Nephron progenitor cell (in vitro differentiated cells): Measurements from ENCODE around the gene SPART.
"Not testable (repeated sequence)": the region's sequence is repeated elsewhere in the genome, so short reads cannot be mapped to it uniquely, and the experiment has no call there.

Source experiments
- DNase-seq: peaks from one replicate; pipeline ENCODE4 v3.0.0; 2021
- H3K27ac Mint-ChIP-seq: 2 replicates; pipeline ENCODE4 v1.8.0; 2021; ENCODE audit warnings: mild to moderate bottlenecking, moderate library complexity, mixed read lengths
- H3K27me3 Mint-ChIP-seq: 2 replicates; pipeline ENCODE4 v1.8.0; 2021; ENCODE audit warnings: mild to moderate bottlenecking, low read depth, mixed read lengths; ENCODE audit not compliant: poor library complexity
- H3K36me3 Mint-ChIP-seq: 2 replicates; pipeline ENCODE4 v1.8.0; 2021; ENCODE audit warnings: low read depth, mixed read lengths
- H3K4me1 Mint-ChIP-seq: 2 replicates; pipeline ENCODE4 v1.8.0; 2021; ENCODE audit warnings: mixed read lengths
- H3K4me3 Mint-ChIP-seq: 2 replicates; pipeline ENCODE4 v1.8.0; 2021; ENCODE audit warnings: mild to moderate bottlenecking, moderate library complexity, mixed read lengths
- H3K9me3 Mint-ChIP-seq: 2 replicates; pipeline ENCODE4 v1.8.0; 2021; ENCODE audit warnings: mild to moderate bottlenecking, moderate library complexity, mixed read lengths
- TF ChIP-seq, protein P1 (sequence below): fragments of 200-600 bp; sonication (generic); IDR thresholded peaks from 2 replicates; pipeline ENCODE4 v1.5.0; 2021; ENCODE audit warnings: antibody characterized with exemption

SPART gene

DNA sequence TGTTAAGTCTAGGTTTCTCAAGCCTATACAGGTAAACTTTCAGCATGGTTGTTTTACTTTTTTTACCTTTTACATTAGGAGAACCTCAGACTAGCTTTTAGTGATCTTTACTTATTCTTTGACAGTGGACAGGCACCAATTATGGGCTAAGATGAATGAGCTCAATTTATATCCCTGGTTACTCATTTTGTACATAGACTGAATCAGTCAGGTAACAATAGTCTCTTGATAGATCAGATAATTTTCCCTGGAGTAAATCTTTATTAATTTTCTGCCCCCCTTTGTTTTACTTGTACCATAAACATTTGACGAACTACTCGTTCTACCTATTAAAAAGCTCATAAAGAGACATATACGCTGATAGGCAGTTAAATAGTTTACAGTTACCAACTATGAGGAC, 22.8 kb downstream of the SPART start:
- Mint-ChIP-seq H3K4me1 (no peaks in the 10 kb centered on the region), H3K36me3 (peaks cover 92% of the 10 kb centered on the region), H3K27me3 (no peaks in the 10 kb centered on the region), H3K9me3 (peaks cover 8% of the 10 kb centered on the region), H3K27ac (no peak overlapping the region), H3K4me3 (no peak overlapping the region)
- TF ChIP-seq, protein P1, sequence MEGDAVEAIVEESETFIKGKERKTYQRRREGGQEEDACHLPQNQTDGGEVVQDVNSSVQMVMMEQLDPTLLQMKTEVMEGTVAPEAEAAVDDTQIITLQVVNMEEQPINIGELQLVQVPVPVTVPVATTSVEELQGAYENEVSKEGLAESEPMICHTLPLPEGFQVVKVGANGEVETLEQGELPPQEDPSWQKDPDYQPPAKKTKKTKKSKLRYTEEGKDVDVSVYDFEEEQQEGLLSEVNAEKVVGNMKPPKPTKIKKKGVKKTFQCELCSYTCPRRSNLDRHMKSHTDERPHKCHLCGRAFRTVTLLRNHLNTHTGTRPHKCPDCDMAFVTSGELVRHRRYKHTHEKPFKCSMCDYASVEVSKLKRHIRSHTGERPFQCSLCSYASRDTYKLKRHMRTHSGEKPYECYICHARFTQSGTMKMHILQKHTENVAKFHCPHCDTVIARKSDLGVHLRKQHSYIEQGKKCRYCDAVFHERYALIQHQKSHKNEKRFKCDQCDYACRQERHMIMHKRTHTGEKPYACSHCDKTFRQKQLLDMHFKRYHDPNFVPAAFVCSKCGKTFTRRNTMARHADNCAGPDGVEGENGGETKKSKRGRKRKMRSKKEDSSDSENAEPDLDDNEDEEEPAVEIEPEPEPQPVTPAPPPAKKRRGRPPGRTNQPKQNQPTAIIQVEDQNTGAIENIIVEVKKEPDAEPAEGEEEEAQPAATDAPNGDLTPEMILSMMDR, result no peak
- DNase-seq, result no peak

DNA sequence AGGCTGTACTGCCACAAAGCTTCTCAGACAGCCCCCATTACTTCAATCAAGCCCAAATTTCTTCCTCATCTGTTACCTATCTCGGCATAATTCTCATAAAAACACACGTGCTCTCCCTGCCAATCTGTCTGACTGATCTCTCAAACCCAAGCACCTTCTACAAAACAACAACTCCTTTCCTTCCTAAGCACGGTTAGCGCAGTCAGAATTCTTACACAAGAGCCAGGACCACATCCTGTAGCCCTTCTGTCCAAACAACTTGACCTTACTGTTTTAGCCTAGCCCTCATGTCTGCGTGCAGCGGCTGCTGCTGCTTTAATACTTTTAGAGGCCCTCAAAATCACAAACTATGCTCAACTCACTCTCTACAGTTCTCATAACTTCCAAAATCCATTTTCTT, 26.4 kb downstream of the SPART start:
- peaks cover 96% of the 10 kb centered on the region for H3K36me3 Mint-ChIP-seq
- H3K27me3 Mint-ChIP-seq, H3K4me1 Mint-ChIP-seq, H3K27ac Mint-ChIP-seq, H3K4me3 Mint-ChIP-seq, DNase-seq: not testable (repeated sequence)
- peaks cover 31% of the 10 kb centered on the region for H3K9me3 Mint-ChIP-seq

DNA sequence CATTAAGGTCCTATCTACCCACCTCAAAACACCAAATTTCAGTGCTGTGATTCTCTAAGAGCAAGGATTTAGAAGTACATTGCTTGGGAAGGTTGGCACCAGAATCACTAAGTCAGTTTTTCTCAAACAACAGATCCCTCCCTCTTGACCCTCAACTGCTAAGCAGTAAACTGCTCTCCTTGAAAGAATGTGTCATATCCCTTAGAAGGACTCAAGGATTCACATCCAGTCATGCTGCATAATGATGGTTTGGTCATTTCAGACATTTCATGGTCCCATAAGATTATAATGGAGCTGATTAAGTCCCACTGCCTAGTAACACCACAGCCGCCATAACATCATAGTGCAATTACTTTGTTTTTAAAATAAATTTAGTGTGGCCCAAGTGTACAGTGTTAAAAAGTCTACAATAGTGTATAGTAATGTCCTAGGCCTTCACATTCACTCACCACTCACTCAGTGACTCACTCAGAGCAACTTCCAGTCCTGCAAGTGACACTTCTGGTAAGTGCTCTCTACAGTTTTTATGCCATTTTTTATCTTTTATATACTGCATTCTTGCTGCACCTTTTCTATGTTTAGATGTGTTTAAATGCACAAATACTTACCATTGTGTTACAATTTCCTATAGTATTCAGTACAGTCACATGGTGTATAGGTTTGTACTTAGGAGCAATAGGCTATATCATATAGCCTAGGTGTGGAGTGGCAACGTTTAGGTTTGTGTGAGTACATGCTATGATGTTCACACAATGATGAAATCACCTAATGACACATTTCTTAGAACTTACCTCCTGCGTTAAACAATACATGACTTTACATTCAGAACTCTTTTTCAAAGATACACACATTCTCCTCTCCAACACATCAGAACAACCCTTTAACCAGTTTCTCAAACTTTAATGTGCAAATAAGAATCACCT, 32.9 kb downstream of the SPART start:
- no peak for DNase-seq
- TF ChIP-seq, protein P1, result no peak
- H3K9me3 Mint-ChIP-seq, result peaks cover 27% of the 10 kb centered on the region
- H3K27me3 Mint-ChIP-seq, result no peaks in the 10 kb centered on the region
- no peaks in the 10 kb centered on the region for H3K4me1 Mint-ChIP-seq
- no peak overlapping the region for H3K4me3 Mint-ChIP-seq
- peaks cover 94% of the 10 kb centered on the region for H3K36me3 Mint-ChIP-seq
- H3K27ac Mint-ChIP-seq, result no peak overlapping the region

DNA sequence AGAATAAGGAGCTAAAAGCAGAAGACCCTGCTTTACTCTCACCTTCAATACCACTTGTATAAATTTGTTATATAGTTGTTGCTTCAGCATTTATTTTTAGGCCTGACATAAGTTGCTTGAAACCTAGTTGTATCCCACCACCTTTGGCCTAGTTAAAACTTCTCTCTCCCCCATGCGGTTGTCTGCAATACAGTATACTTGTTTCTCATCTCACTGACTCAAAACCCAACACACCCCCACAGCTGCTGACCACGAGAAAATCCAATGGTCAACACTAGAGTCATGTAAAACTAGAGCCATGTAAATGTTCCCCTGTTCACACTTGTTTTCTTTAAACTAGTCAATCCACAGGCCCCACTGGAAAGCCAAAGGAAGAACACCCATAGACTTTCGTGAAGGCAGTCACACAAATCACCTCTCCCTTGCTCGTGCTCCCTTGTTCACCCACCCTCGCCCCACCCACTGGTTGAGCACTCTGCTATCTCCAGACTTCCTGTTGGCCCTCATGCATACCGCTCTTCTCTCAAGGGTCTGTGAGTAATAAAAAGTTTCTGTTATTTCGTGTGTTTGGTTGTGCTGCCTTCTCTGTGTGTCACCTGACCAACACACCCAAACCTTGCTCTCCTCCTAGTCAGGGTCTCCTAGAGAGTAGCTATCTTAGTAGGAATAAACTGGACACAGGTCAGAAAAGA, 35.6 kb downstream of the SPART start:
- Mint-ChIP-seq H3K4me3 (no peak overlapping the region), H3K4me1 (no peaks in the 10 kb centered on the region), H3K27ac (no peak overlapping the region), H3K27me3 (no peaks in the 10 kb centered on the region), H3K36me3 (peaks cover 67% of the 10 kb centered on the region), H3K9me3 (peaks cover 5% of the 10 kb centered on the region)
- DNase-seq, result no peak
- TF ChIP-seq, protein P1, result no peak

DNA sequence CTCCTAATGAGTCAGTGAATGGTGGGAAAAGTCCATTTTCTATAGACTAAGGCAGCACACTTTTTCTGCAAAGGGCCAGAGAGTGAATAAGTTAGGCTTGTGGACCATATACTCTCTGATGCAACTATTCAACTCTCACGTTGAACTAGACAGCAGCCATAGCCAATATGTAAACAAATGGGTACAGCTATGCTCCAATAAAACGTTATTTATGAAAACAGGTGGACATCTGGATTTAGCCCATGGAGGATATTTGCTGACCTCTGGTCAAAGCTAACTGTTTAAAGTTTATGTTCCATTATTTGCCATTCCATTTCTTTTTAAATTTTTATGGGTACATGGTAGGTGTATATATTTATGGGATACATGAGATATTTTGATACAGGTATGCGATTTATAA, 43.9 kb downstream of the SPART start:
- TF ChIP-seq, protein P1, result no peak
- no peaks in the 10 kb centered on the region for H3K9me3 Mint-ChIP-seq
- no peaks in the 10 kb centered on the region for H3K27me3 Mint-ChIP-seq
- H3K27ac Mint-ChIP-seq, result no peak overlapping the region
- H3K4me3 Mint-ChIP-seq, result no peak overlapping the region
- H3K36me3 Mint-ChIP-seq, result peaks cover 10% of the 10 kb centered on the region
- no peak for DNase-seq
- peaks cover 7% of the 10 kb centered on the region for H3K4me1 Mint-ChIP-seq

DNA sequence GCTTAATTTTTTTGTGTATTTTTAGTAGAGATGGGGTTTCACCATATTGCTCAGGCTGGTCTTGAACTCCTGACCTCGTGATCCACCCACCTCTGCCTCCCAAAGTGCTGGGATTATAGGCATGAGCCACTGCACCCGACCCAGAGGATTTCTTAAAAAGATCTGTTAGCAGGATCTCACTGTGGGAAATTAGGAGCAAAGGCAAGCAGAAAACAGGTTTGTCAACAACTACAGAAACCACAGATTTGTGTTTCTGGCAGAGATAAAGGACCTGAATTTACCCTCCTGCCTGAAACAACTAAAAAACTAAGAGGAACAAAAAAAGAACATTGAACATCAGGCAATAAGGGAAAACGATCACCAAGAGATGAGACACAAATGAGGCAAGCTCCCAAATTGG, 46.7 kb downstream of the SPART start:
- Mint-ChIP-seq H3K4me1 (peaks cover 13% of the 10 kb centered on the region), H3K36me3 (peaks cover 14% of the 10 kb centered on the region)
- DNase-seq, H3K27ac Mint-ChIP-seq, H3K27me3 Mint-ChIP-seq, H3K9me3 Mint-ChIP-seq, H3K4me3 Mint-ChIP-seq: not testable (repeated sequence)
